Measurements from ENCODE around the gene BCL2L11.

Gene BCL2L11

DNA sequence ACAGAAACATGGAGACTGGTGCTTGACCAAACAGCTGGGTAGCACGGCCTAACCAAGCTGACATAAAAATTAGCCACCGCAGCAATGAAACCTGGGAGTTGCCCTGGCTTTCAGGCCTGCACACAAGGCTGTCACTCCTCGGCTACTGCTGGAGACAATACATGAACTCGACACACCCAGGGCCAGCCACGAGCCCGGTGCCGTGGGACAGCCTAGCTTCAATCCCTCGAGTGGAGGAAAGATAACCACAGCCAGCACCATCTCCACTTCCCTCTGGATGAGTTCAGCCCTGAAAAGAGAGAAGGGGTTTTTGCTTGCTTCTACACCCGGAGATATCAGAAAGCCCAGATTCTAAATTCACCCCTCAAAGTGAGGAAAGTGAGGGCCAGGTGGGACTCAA, 78.0 kb downstream of the BCL2L11 start:
- DNase-seq: no peak

DNA sequence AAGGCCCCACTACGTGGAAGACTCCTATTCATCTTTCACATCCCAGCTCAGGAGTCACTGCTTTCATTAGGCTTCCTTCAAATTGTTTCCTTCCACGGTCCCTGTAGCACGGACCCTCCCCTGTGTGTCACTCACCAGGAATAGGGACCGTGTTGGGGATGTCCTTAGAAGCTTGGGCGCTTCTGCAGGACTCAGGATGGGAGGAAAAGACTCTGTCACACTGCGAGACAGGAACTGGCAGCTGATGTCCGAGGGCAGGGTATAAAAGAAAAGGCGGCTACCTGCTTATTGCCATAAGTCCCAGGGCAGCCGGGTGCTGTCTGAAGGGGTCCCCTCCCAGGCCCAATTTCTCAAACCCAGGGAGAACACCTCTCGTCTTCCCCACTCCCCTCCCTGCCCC, 79.1 kb downstream of the BCL2L11 start:
- no peak for DNase-seq

DNA sequence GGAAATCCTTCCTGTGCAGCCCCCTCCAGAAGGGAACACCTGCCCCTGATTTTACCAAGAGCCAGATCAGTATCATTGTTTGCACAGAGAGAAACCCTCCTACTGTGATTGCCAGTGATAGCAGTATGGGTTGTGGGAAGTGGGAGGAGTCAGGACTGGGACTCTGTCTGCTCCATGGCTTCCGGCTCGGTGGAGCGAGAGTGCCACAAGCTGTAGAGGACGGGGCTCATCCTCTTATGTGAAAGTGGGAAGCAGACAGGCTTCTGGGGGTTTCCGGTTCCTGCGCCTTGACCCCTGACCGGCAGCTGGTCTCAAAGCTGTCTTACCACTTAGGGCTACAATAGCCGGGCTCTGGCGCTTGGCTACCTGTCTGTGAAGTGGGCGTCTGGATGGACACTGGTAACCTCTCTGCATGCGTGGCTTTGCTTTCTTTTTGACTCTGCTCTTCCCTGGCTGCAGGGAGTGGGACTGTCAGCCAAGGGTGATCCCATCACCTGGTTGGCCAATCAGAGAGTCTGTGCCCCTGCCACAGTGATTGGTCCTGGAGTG, 79.7 kb downstream of the BCL2L11 start:
- DNase-seq: no peak

DNA sequence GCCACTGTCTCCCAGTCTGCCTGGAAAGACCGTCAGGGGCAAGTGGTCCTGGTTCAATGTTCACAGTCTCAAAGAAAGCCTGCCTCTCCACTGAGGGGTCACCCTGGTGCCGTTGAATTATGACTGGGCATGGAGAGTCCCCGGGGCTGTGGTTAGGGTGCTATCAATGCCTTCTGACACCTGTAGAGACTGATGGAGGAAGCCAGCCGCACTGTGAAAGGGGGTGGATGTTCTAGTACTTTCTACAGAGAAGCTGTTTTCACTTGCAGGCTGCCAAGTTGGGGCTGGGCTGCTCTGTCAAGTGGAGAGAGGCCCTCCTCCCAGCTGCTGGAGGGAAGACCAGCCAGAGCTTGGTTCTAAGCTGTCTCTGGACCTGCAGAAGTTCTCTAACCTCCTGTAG, 80.5 kb downstream of the BCL2L11 start:
- DNase-seq: no peak

DNA sequence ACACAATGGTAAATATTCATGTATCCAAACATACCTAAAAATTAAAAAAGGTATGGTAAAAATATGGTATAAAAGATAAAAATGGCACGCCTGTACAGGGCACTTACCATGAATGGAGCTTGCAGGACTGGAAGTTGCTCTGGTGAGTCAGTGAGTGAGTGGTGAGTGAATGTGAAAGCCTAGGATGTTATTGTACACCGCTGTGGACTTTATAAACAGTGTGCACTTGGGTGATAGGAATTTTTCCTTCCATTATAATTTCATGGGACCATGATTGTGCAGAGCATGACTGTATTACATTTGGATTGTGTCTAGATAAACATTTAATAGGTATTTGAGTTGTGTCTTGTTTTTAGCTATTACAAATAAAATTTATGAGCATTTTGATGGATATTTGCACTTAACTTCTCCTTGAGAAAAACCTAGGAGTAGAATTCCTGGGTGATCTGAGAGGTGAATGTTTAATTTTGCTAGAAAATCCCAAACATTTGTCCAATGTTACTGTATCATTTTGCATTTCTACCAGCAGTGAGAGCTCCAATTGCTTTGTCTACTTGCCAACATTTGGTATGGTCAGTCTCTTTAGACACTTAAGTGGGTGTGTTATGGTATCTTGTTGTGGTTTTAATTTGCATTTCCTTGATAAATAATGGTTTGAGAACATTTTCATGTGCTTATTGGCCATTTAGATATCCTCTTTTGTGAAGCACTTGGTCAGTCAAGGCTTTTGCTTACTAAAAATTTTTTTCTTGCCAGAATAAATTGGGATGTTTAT, 81.7 kb downstream of the BCL2L11 start:
- DNase-seq: no peak

DNA sequence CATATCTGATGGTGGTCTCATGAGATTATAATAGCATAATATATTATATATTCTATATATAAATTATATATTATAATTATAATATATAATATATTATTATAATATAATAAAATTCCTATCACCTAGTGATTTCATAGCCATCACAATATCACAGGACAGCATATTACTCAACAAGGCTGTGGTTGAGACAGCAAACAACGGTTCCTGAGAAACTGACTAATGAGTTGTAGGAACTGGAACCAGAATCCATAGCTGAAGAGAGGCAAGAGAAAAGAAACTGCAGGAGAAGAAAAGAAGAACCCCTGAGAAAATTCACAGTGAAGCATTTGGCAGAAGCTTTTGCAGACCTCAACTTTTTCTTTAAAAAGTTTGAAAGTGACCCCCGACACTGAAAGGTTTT, 84.0 kb downstream of the BCL2L11 start:
- no peak for DNase-seq

DNA sequence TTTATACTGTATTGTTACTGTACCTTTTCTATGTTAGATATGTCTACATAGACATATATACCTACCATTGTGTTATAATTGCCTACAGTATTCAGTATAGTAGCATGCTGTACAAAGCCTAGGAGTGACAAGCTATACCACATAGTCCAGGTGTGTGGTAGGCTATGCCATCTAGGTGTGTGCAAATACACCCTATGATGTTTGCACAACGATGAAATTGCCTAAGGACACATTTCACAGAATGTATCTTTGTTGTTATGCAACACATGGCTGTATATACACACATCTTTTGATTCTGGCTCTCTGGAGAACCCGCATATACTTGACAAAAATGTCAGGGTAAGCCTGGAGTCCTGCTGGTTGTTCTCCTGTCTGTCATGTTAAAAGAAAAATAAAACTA, 85.1 kb downstream of the BCL2L11 start:
- no peak for DNase-seq

DNA sequence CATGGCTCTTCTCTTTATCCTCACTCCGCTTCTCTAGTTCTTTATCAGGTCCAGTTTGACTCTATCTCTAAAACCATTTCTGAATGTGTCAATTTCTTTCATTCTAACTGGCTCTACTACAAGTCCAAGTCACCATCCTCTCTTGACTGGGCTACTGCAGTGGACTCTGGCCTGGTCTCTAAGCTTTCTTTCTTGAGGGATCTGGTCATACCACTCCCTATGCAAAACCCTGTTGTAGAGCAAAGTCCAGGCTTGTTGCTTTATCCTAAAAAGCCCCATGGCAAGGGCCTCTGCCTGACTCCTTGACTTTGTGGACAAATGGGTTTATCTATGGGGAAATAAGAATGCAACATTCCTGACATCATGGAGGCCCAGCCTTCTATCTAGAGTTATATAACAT, 87.1 kb downstream of the BCL2L11 start:
- no peak for DNase-seq

DNA sequence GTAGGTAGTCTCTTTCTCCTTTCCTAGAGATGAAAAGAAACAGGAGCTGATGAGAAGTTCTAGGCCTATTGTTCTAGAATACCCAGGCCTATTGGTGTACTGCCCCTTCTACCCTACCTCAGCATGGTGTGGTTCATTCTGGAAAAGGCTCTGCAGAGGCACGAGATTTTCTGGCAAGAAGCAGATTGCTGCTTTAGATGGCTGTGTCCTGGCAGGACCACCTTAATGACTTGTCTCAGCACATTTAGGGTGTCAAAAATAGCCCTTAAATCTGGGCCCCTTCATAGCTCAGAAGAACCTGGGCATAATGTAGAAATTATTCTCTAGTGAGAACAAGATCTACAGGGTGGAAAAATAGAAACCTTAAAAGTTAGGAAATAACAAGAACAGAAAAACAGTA, 87.9 kb downstream of the BCL2L11 start:
- no peak for DNase-seq

DNA sequence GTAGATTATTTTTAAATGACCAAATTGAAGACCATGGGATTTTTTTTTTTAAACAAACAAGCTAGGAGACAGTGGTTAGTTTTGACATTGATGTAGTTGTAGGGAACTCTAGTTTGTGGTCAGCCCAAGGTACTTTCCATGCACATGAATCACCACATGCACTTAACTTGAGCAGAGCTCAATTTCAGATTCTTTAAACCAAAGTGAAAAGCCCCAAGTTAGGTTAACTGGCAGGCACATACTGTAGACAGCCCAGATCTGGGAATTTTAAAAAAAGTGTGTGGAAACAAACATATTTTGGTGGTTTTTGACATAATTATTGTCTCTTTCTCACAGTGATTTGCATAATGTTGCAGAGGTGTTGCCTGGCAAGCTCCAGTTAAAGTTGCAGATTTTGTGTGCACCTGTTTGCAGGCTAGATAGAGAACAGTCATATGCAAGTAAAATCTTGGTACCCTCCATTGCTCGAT, 88.4 kb downstream of the BCL2L11 start:
- DNase-seq: no peak

DNA sequence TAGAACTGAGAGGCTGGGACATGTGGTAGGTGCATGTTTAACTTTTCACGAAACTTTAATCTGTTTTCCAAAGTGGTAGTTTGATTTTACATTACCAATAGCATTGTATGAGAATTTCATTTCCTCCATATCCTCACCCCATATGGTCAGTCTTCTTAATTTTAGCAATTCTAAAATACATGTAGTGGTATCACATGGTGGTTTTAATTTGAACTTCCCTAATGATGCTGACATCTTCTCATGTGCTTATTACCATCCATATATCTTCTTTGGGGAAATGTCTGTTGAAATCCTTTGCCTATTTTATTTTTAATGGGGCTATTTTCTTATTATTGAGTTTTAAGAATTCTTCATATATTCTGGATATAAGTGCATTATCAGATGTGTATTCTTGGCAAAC, 89.3 kb downstream of the BCL2L11 start:
- no peak for DNase-seq

DNA sequence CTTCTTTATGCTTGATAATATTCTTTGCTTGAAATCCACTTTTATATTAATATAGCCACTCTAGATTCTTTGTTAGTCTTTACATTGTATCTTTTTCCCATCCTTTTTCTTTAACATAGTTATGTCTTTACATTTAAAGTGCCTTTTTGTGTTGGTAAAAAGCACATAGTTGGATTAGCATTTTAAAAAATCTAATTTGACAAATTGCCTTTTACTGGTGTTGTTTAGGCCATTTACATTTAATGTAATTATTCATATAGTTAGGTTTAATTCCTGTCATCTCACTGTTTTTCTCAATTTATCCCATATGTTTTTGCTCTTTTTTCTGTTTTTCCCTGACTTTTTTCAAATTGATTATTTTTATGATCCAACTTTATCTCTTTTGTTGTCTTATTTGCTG, 93.2 kb downstream of the BCL2L11 start:
- DNase-seq: no peak

DNA sequence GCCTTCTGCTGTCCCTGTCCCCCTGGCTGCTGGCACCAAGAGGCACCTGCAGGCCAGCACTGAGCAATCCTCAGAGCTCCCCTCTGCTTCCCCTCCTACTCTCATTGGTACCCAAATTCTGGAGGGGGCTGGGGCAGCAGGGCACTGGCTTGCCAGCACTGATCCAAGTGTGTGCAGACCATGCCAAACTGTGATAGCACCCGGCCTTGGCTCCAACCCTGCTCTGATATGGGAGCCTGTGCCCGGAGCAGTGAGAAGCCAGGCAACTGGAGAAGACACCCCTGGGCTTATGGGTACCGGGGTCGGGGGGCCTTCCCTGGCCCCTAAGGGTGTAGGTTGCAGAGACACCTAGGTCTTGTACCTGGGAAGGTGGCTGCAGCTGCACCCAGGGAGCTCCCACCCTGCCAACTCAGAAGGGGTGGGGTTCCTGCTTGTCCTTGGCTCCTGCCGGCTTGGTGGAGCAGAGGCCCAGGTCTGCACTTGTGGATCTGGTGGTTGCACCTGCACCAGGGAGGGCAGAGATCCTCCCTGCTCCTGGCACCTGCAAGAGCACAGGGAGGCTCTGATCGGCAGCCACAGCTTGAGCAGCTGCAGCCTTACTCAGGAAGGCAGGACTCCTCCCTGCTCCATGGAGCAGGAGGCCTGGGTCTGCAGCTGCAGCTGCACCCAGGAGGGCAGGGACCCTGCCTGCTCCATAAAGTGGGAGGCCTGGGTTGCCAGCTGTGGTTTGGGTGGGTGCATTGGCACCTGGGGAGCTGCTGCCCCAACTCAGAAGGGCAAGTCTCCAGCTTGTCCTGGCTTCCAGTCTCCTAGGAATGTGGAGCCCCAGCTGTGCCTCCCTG, 96.3 kb downstream of the BCL2L11 start:
- DNase-seq: no peak

Data from amniotic stem cell (primary cell).